ENCODE measurements around the gene ARAP1. TPM values are rescaled to one million over a fixed set of nuclear protein-coding genes. Genes with fewer than 3 reads are reported as not detected.

The ARAP1 gene
- total RNA-seq, 4 donors from 2014 or later, result 122 to 285 (median 145) TPM

DNA sequence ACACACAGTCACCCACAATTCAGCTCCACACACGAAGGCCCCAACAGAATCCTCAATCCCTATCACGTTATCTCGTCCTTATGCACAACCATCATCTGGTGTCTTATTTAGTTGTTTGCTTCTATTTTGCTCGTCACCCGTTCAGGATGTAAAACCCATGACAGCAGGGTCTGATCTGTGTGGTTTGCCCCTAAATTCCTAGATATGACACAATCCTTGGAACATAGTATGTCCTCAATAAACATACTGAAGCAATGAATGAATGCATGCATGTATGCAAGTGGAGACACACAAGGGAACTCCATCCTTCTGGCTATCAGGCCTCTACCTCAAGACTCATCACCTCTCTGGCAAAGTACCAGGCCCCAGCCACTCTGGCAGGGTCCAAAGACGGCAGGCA lies 21.5 kb upstream of the ARAP1 start:
- Histone ChIP-seq H3K9me3 (no peaks in the 10 kb centered on the region), H3K27me3 (no peaks in the 10 kb centered on the region), H3K4me1 (peaks cover 0 to 53% (median 6%) of the 10 kb centered on the region in 4 donors), H3K36me3 (no peaks in the 10 kb centered on the region), H3K27ac (no peak overlapping the region), H3K4me3 (no peak overlapping the region)
- TF ChIP-seq, protein P1, sequence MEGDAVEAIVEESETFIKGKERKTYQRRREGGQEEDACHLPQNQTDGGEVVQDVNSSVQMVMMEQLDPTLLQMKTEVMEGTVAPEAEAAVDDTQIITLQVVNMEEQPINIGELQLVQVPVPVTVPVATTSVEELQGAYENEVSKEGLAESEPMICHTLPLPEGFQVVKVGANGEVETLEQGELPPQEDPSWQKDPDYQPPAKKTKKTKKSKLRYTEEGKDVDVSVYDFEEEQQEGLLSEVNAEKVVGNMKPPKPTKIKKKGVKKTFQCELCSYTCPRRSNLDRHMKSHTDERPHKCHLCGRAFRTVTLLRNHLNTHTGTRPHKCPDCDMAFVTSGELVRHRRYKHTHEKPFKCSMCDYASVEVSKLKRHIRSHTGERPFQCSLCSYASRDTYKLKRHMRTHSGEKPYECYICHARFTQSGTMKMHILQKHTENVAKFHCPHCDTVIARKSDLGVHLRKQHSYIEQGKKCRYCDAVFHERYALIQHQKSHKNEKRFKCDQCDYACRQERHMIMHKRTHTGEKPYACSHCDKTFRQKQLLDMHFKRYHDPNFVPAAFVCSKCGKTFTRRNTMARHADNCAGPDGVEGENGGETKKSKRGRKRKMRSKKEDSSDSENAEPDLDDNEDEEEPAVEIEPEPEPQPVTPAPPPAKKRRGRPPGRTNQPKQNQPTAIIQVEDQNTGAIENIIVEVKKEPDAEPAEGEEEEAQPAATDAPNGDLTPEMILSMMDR (IDR thresholded peaks at IDR 0.05), result no peak
- no peak for DNase-seq

- no peak for DNase-seq
- no peak for TF ChIP-seq POLR2A (IDR thresholded peaks at IDR 0.05)
- TF ChIP-seq, protein P1 (IDR thresholded peaks at IDR 0.05), result no peak
- Histone ChIP-seq H3K36me3 (no peaks in the 10 kb centered on the region), H3K27ac (no peak overlapping the region), H3K4me3 (no peak overlapping the region), H3K9me3 (no peaks in the 10 kb centered on the region), H3K4me1 (peaks cover 0 to 49% (median 6%) of the 10 kb centered on the region in 4 donors), H3K27me3 (no peaks in the 10 kb centered on the region)
Measured at GRCh38 chr11:72773291-72773690, 21.1 kb upstream of the ARAP1 start.

DNA sequence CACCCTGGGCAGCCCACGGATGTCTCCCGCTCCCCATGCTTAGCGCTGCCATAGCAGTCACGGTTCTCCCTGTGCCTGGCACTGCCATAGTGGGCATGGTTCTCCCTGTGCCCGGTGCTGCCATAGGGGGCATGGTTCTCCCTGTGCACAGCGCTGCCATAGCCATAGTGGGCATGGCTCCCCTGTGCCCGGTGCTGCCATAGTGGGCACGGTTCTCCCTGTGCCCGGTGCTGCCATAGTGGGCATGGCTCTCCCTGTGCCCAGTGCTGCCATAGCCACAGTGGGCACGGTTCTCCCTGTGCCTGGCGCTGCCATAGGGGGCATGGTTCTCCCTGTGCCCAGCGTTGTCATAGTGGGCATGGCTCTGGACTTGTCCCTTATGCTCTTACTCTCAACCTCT lies 19.9 kb upstream of the ARAP1 start:
- Histone ChIP-seq H3K27ac (no peak overlapping the region), H3K36me3 (no peaks in the 10 kb centered on the region), H3K9me3 (no peaks in the 10 kb centered on the region), H3K4me1 (peaks cover 0 to 36% (median 2%) of the 10 kb centered on the region in 4 donors), H3K27me3 (no peaks in the 10 kb centered on the region), H3K4me3 (no peak overlapping the region)
- TF ChIP-seq, protein P1 (IDR thresholded peaks at IDR 0.05), result no peak
- TF ChIP-seq POLR2A (IDR thresholded peaks at IDR 0.05), result no peak
- peak in 1 of 3 donors; percentile 45 for DNase-seq

- H3K36me3 ChIP-seq, result no peaks in the 10 kb centered on the region
- no peak overlapping the region for H3K27ac ChIP-seq
Measured at GRCh38 chr11:72771507-72771906, 19.3 kb upstream of the ARAP1 start.

GRCh38 chr11:72770799-72771198 lies 18.6 kb upstream of the ARAP1 start:
- H3K4me1 ChIP-seq, result peaks cover 0 to 24% (median 0%) of the 10 kb centered on the region in 4 donors
- TF ChIP-seq, protein P1 (IDR thresholded peaks at IDR 0.05), result no peak
- TF ChIP-seq POLR2A (IDR thresholded peaks at IDR 0.05), result no peak
- no peaks in the 10 kb centered on the region for H3K9me3 ChIP-seq
- no peaks in the 10 kb centered on the region for H3K27me3 ChIP-seq
- no peak for DNase-seq
- H3K27ac ChIP-seq, result no peak overlapping the region
- no peaks in the 10 kb centered on the region for H3K36me3 ChIP-seq
- no peak overlapping the region for H3K4me3 ChIP-seq

More at GRCh38 chr11:72771507-72771906, 19.3 kb upstream of the ARAP1 start:
- H3K27me3 ChIP-seq, result no peaks in the 10 kb centered on the region
- no peak overlapping the region for H3K4me3 ChIP-seq
- peaks cover 0 to 31% (median 0%) of the 10 kb centered on the region in 4 donors for H3K4me1 ChIP-seq
- TF ChIP-seq, protein P1 (IDR thresholded peaks at IDR 0.05), result no peak
- H3K9me3 ChIP-seq, result no peaks in the 10 kb centered on the region
- no peak for DNase-seq

- H3K27me3 ChIP-seq, result no peaks in the 10 kb centered on the region
- no peaks in the 10 kb centered on the region for H3K36me3 ChIP-seq
- no peak overlapping the region for H3K4me3 ChIP-seq
- H3K4me1 ChIP-seq, result peaks cover 0 to 19% (median 0%) of the 10 kb centered on the region in 4 donors
- H3K9me3 ChIP-seq, result no peaks in the 10 kb centered on the region
- DNase-seq, result no peak
- H3K27ac ChIP-seq, result no peak overlapping the region
- TF ChIP-seq, protein P1 (IDR thresholded peaks at IDR 0.05), result no peak
- TF ChIP-seq POLR2A (IDR thresholded peaks at IDR 0.05), result no peak
Measured at GRCh38 chr11:72769680-72770079, 17.5 kb upstream of the ARAP1 start.

All from Peyer's patch (tissue), 4 donors.